Stimulated activated CD4-positive, alpha-beta T cell treated with anti-CD3 and anti-CD28 coated beads, Interleukin-4, amount 100 ng/mL, for 24 hours (primary cell): ENCODE results near the gene CAPZB.
A peak's percentile ranks its signal among the peaks of the same experiment; 100 is the strongest.

Experiments used
- DNase-seq: peaks from one replicate; pipeline ENCODE4 v3.0.0-alpha.2; 2020

The CAPZB gene

DNA sequence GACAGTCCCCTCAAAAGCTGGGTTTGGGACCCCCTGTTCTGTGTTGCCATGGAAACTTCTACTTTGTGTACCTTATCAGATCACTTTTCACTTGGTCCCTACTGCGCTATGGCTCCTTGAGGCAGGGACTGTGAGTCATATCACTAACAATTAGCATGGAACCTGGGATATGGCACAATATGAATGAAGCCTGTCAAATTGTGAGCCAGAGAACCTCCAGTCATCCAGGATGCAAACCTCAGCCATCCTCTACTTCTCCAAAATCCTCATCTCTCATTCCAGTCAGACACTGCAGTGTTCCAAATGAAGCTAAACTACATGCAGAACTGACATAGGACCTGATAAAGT is 11.2 kb upstream of the CAPZB start:
- no peak for DNase-seq

DNA sequence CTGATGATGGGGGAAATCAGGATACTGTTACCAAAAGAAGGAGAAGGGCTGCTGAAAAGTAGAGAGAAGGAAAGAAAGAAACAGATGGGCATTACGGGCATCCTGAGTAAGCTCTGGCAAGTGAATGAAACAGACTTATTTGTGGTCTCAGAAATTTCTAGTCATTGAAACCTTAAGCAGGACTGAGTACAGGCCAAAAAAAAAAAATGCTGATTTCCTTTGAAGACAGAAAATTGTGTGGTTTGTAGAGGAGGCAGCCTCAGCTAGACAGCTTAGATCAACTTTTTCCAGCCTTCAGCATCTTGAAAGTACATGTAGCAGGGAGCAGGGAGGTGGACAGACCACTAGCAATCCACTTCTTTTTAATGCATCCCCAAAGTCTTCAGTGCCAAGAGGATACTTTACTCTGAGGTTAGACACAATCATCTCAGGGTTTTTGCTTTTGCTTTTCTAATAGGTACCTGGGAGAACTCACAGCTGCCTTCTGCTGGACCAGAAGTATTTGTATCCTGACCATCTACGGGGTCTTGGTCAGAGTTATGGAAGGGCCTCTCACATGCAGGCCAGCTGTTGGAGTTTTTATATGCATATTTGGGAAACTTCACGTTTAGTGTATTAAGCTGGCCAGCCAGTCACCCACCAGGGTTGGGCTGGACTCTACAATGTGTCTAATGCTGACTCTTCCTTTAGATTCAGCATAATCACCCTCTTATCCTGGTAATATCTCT is 10.6 kb upstream of the CAPZB start:
- DNase-seq = no peak

GRCh38 chr1:19495000-19495656 is 9.8 kb upstream of the CAPZB start:
- DNase-seq = no peak

GRCh38 chr1:19493547-19493946 is 8.2 kb upstream of the CAPZB start:
- DNase-seq = no peak

DNA sequence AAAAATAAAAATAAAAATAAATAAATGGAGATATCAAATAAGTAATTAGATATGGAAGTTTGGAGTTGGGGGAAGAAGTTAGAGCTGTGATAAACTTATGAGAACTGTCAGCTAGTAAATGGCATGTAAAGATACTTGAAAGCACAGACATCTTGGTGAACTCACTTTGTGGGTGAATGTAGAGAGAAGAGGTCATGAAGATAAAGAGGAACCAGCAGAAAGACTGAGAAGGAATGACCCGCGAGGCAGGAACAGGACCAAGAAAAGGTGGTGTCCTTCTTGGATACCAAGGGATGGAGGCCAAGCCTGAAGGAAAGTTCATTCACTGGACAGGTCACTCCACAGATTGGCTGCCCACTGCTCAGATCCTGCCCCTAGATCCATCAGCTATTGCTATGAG is 4.7 kb upstream of the CAPZB start:
- DNase-seq = no peak

- DNase-seq = no peak
Measured at GRCh38 chr1:19488136-19488535, 2.8 kb upstream of the CAPZB start.

DNA sequence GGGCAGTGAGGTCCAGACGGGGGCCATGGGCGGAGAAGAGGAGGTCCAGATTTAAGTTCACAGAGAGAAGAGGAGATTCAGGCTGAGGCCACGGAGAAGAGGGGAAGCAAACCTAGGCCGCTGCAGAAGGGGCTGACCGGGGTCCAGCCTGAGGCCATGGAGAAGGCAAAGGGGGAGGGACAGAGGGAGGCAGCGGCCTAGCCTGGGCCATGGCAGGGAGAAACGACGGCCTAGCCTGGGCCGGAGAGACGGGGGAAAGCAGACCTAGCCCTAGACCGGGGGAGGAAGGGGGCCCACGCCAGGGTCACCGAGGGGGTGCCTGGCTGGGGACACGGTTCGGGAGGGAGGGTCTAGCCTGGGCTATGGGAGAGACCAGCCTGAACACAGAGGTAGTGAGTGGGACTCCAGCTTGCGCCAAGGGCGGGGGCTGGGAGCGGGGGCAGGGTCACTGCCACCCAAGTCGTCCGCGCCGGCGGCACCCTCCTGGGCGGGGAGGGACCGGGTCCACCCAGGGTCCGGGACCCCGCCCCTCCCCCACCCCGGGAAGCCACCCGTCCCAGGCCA is 459 bp downstream of the CAPZB start:
- no peak for DNase-seq

GRCh38 chr1:19484338-19484797 is 971 bp downstream of the CAPZB start:
- peak; percentile 25 for DNase-seq

- DNase-seq = no peak
Measured at GRCh38 chr1:19483691-19484090, 1.6 kb downstream of the CAPZB start.

DNA sequence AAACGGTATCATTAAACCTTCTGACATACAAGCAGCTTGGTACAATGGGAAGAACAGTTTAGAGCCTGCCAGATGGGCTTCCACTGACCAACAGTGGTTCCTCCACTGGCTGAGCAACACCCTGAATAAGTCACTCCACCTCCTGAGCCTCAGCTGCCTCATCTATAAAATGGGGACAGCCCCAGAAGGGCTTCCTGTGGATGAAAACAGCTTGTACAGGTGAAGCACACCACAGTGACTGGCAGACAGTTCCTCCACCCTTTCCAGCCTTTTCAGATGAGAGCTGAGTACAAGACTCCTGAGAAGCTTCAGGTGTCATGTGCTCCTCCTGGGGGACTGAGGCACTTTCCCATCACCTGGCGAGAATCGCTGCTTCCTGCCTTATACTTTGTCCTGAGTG is 2.1 kb downstream of the CAPZB start:
- peak; percentile 49 for DNase-seq

DNA sequence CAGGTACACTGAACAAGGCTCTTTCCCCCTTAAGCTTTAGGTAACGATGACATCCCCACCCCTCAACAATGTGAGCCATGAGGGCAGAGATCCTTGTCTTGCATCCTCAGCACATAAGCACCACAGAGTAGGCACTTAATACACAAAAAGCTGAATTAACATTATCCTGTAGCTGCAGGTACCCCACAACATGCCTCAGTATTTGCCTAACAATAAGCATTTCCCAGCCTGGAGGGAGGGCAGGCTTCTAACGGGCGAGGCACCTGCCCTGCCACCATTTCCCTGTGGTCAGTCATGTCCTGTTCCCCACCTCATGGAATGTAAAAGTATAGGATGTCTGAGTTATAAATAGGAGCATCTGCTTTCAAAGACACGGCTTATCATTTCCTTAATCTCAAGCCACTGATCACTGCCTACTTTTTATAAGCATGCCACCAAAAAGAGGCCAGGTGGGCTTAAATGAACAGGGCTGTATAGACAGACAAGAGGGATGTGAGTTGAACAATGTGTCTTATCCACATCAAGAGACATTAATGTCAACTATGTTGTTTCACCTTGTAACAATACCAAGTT is 3.4 kb downstream of the CAPZB start:
- no peak for DNase-seq

DNA sequence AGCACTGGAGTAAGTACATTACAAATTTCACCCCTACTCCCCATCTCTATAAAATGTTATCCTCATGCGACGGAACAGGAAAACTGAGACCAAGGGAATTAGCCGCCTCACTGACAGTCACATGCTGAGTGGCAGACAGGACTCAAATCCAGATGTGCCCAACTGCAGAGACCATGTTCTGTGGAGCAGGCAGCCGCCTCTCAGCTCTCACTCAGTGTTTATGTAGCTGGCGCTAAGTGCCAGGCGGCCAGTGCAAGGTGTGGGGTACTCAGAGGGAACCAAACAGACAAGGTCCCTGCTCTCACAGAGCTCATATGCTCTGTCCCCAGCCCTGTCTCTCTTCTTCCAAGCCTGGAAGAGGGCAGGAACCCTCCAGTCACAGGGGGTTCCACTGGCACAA is 5.1 kb downstream of the CAPZB start:
- DNase-seq = no peak

DNA sequence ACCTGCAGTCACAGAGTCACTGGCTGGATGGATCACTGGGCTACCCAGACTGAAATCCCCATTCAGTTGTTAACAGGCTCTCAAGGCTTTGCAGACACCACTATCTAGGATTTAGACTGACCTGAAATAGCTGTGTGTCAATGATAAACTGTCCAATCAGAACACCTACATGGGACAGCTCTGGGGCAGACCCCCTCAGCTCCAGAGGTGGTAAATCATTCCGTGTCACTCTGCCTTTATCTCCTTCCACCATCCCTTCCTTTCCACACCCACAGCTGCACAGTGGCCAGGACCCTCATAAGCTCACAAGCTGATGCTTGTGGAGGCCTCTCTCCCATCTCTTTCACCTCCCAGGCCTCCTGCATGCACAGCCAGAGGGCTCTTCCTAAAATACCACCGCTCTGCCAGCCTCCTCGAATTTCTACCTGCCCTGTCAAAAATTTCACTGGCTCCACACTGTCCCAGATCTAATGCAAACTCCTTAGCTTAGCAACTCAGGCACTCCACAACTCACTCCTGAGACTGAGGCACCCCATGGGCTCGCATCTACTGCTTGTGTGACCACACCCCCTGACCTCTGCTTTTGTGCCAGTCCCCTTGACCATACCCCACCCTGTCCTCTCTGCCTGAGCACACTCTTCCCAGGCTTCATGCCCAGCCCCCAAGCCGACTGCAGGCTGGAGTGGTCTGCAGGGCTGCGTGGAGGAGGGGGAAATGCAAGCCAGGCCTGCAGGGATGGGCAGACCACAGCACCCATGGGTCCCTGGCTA is 5.8 kb downstream of the CAPZB start:
- no peak for DNase-seq

GRCh38 chr1:19478322-19478721 is 7.0 kb downstream of the CAPZB start:
- DNase-seq = no peak

DNA sequence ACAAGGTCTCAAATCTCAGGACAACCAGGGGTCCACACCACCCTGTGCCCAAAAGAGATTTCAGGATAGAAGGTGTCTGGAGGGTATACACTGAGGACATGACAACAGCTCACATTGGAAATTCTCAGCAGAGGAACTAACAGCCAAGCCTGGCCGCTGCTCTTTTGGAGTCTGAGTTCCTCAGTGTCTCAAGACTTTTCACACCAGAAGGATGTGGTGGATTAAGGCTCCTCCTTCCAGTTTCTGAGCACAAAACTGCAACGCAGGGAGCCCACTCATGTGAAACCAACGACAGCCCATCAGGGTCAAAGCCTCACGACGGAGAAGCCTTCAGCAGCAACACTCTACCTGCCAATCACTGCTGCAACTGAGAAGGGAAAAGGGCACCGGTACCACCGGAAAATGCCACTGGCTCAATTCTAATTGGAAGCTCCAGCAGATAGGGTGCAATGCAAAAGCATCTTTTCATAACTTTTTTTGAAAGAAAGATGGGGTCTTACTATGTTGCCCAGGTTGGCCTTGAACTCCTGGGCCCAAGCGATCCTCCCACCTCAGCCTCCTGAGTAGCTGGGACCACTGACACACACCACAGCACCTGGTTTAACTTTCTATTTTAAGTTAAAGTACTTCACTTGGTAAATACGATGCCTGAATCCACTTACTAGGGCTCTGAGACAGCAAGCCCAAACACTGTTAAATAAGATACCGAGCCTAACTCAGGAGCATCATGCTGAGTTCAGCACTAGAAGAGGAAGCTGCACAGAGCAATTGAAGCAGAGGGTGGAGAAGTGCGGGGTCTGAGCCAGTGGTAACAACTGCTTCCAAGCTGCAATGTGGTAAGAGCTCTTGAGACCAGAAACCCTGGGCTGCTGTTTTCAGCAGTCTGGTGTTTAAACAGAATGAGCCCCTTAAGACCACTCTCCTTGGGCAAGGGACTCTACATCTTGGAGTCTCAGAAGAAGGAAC is 7.8 kb downstream of the CAPZB start:
- peak; percentile 43 for DNase-seq

DNA sequence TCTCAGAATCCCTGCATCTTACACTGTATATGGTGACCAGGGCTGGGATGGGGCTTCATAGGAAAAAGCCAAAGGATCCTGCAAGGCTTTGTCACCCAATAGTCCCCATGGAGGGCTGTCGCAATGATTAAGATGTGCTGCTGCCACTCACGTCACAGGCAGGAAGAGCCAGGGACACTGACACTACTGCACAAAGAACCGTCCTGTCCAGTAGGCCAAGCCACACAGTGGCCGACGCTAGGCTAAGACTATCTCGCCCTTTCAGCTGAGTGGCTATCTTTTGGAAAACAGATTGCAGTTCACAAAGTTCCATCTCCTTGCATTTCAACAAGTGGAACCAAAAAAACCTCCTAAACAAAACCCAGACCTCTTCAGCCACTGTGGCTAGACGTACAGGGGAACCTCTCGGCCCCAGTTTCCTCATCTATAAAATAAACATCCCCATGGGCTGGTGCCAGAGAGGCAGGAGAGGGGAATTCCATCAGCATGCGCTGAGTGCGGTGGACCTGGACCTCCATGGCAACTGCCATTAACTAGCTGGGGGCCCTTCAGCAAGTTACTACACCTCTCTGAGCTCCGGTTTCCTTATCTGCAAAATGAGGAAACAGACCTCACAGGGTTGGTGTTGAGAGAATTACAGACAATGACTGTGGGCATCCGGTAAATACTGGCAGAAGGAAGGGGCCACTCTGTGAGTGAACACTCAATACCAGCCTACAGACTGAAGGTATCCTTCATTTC is 8.7 kb downstream of the CAPZB start:
- DNase-seq = peak; percentile 23

DNA sequence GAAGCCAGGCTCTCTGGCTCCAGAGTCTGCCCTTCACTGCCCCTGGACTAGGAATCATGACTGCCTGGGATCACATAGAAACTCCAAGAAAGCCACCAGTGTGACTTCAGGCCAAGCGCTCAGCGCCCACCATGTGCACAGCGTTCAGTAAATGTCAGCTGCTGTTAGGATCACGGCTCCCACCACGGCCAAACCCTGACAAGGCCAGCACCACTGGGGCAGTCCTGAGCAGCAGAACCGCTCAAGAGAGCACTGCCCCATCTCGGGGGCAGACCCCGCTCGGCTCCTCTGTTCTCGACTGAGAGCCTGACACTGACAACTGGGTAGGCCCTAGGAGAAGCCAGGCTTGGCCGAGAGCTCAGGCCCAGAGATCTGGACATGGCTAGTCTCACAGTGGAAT is 10.0 kb downstream of the CAPZB start:
- DNase-seq = no peak

DNA sequence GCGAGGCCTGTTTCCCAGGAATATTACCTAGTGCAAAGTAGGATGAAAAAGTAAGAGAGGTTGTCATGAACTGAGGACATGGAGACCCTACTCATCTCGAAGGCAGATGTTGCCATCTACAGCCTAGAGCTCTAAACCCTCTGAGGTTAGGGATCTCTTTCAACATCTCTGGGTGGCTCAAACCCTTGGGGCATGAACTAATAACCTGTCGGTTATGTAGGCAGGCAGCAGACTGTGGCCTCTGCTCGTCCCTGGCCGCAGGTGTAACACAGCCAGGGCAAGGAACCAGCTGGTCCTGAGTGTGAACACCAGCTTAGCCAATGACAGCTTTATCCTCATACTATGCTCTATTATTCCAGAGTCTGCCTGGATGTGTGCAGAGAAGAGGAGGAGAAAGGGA is 13.2 kb downstream of the CAPZB start:
- no peak for DNase-seq

DNA sequence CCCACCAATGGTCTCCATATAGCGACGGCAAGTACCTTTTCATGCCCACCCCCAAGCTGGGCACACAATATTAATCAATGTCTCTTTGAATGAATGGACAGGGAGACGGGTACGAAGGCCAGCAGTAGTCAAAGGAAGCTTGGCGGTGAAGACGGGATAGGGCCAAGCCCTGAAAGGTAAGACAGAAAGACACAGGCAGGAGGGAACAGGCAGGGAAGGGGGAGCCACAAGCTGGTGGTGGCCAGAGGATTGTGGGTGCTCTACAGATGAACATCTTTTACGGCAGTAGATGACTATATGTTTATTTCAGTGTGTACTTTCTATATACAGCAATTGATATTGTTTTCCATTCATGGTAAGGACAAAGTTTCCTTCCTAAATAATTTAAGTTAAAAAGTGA is 16.3 kb downstream of the CAPZB start:
- no peak for DNase-seq

GRCh38 chr1:19468397-19468956 is 16.9 kb downstream of the CAPZB start:
- DNase-seq = peak; percentile 69
